K562 (cell line): ENCODE data around the gene HES3. TPM values are rescaled to one million over a fixed set of nuclear protein-coding genes. Genes with fewer than 3 reads are reported as not detected.

ENCODE experiments used
- AFF1 ChIP-seq, 2 experiments: fragments of 450-650 bp; IDR thresholded peaks; 2 replicates each; pipeline ENCODE4 v1.6.1; 2018; ENCODE audit warnings: mild to moderate bottlenecking in 2 of 2, low read depth in 1 of 2; ENCODE audit not compliant: partially characterized antibody in 2 of 2
- CCAR2 ChIP-seq: fragments of 200-400 bp; formaldehyde crosslinking; IDR thresholded peaks from 2 replicates; pipeline ENCODE4 v1.6.1; 2017; ENCODE audit warnings: mild to moderate bottlenecking, low read depth, low read length
- CTCFL ChIP-seq: IDR thresholded peaks from 2 replicates; pipeline ENCODE4 v1.6.1; 2011; ENCODE audit warnings: borderline replicate concordance, low read depth, mild to moderate bottlenecking, moderate library complexity, low read length; ENCODE audit not compliant: insufficient read depth, poor library complexity, severe bottlenecking
- EWSR1 ChIP-seq: fragments of 450-650 bp; IDR thresholded peaks from 2 replicates; pipeline ENCODE4 v1.6.1; 2018; ENCODE audit warnings: borderline replicate concordance, mild to moderate bottlenecking, low read depth, moderate library complexity; ENCODE audit not compliant: partially characterized antibody
- FOXM1 ChIP-seq, 2 experiments: fragments of 450-650 bp in 1 of 2; sonication (generic) in 1 of 2; formaldehyde crosslinking in 1 of 2; IDR thresholded peaks; 2 replicates each; pipeline versions ENCODE4 v1.6.1 to v1.9.0; 2017 to 2022; ENCODE audit warnings: low read depth in 2 of 2, mild to moderate bottlenecking in 2 of 2, missing genetic modification reagents in 1 of 2, moderate library complexity in 1 of 2
- HIVEP1 ChIP-seq: fragments of 250-450 bp; sonication (Bioruptor Pico); IDR thresholded peaks from 2 replicates; pipeline ENCODE4 v1.4.0; 2020; ENCODE audit warnings: mild to moderate bottlenecking
- ILF3 ChIP-seq: fragments of 450-650 bp; IDR thresholded peaks from 2 replicates; pipeline ENCODE4 v1.6.1; 2018; ENCODE audit warnings: antibody characterized with exemption, mild to moderate bottlenecking, moderate library complexity, borderline replicate concordance
- MLX ChIP-seq, 2 experiments: fragments of 450-650 bp in 1 of 2; sonication (generic) in 1 of 2; formaldehyde crosslinking; conservative IDR thresholded peaks; 2 replicates each; pipeline versions ENCODE4 v1.4.0 to v1.8.1; 2020 to 2022; ENCODE audit warnings: mild to moderate bottlenecking in 1 of 2, missing genetic modification reagents in 1 of 2
- NR2C2 ChIP-seq, 2 experiments: fragments of 200-800 bp in 1 of 2; sonication (Bioruptor generic) in 1 of 2; sonication (generic) in 1 of 2; formaldehyde crosslinking in 1 of 2; IDR thresholded peaks; 2 replicates each; pipeline versions ENCODE4 v1.6.1 to v1.8.0; 2016 to 2022; ENCODE audit warnings: mild to moderate bottlenecking in 1 of 2, missing compliant biosample characterization in 1 of 2, missing genetic modification characterization in 1 of 2, missing genetic modification reagents in 1 of 2
- NR3C1 ChIP-seq: sonication (generic); formaldehyde crosslinking; IDR thresholded peaks from 2 replicates; pipeline ENCODE4 v1.8.1; 2022; ENCODE audit warnings: missing genetic modification reagents
- NRF1 ChIP-seq, 2 experiments: fragments of 450-650 bp; IDR thresholded peaks in 1 of 2; conservative IDR thresholded peaks in 1 of 2; 2 replicates each; pipeline ENCODE4 v1.6.1; 2014; ENCODE audit warnings: mild to moderate bottlenecking in 2 of 2
- SMARCA4 ChIP-seq: fragments of 450-650 bp; IDR thresholded peaks from 2 replicates; pipeline ENCODE4 v1.6.1; 2016
- U2AF1 ChIP-seq: fragments of 200-400 bp; formaldehyde crosslinking; optimal IDR thresholded peaks from 2 replicates; pipeline ENCODE3; 2017; ENCODE audit warnings: mild to moderate bottlenecking, low read depth, low read length, moderate library complexity
- ZBTB1 ChIP-seq: sonication (generic); formaldehyde crosslinking; IDR thresholded peaks from 2 replicates; pipeline ENCODE4 v1.8.1; 2023; ENCODE audit warnings: missing genetic modification reagents, low read depth, mild to moderate bottlenecking, borderline replicate concordance
- ZC3H11A ChIP-seq: IDR thresholded peaks from 2 replicates; pipeline ENCODE4 v1.6.1; 2012; ENCODE audit warnings: low read depth, low read length, improper control_type of control experiment
- ZNF263 ChIP-seq: sonication (generic); formaldehyde crosslinking; IDR thresholded peaks from 2 replicates; pipeline ENCODE4 v1.8.0; 2022; ENCODE audit warnings: mild to moderate bottlenecking, missing genetic modification reagents, borderline replicate concordance
- ZNF507 ChIP-seq: conservative IDR thresholded peaks from 2 replicates; pipeline ENCODE4 v1.6.1; 2017; ENCODE audit warnings: missing genetic modification characterization, missing compliant biosample characterization
- polyA plus RNA-seq, 8 experiments: library from polyadenylated mRNA; depleted of rRNA in 4 of 8; stranded (reverse) in 5 of 8; unstranded in 3 of 8; fragments of >200 nt; fragmentation: Nextera tagmentation in 2 of 8; fragmentation: Illumina TruSeq in 1 of 8; extraction: Ambion mirVana in 2 of 8; extraction: Trizol in 1 of 8; gene quantifications; 2 replicates each; pipeline versions ENCODE4 v1.2.1 to v1.2.3, GENCODE V29; 2011 to 2014; ENCODE audit warnings: inconsistent platforms in 1 of 8, missing spikeins in 1 of 8
- total RNA-seq, 7 experiments: library from RNA; depleted of rRNA in 6 of 7; stranded (reverse); fragments of >200 nt in 6 of 7; fragmentation: Illumina TruSeq in 2 of 7; extraction: Trizol in 2 of 7; gene quantifications; 2 replicates each; pipeline versions ENCODE4 v1.2.1 to v1.2.3, GENCODE V29; 2011 to 2021; ENCODE audit warnings: low replicate concordance in 1 of 7

The HES3 gene
- total and polyA plus RNA-seq, 9 of the 15 experiments (the other 6 are each of a cell fraction or from before 2014, with no cell fraction given), result not detected

- peak in 1 of 2 experiments; percentile 85 for TF ChIP-seq AFF1 (IDR thresholded peaks at IDR 0.05; ENCODE audit: low read depth in 1 of 2, partially characterized antibody in 2 of 2)
- TF ChIP-seq FOXM1 (IDR thresholded peaks at IDR 0.05; ENCODE audit: low read depth), result no peak
- TF ChIP-seq FOXM1 (CRISPR knock-in tag; IDR thresholded peaks at IDR 0.05; ENCODE audit: low read depth), result peak; percentile 98
- TF ChIP-seq HIVEP1 (CRISPR knock-in tag), result peak; percentile 86
- no peak for TF ChIP-seq SMARCA4
- peak; percentile 77 for TF ChIP-seq CTCFL
- no peak for TF ChIP-seq ILF3
- TF ChIP-seq NRF1 (conservative IDR thresholded peaks at IDR 0.05 in 1 of 2, IDR thresholded peaks at IDR 0.05 in 1 of 2), result peak; percentile 68 to 76
- TF ChIP-seq ZNF263, result peak; percentile 90
- peak in 1 of 2 experiments; percentile 97; a peak in 2 of 4 replicates for TF ChIP-seq MLX (CRISPR knock-in tag; conservative IDR thresholded peaks at IDR 0.05)
- no peak for TF ChIP-seq ZNF507 (tag)
- peak; percentile 99 for TF ChIP-seq NR3C1 (CRISPR knock-in tag)
- no peak for TF ChIP-seq EWSR1
- TF ChIP-seq CCAR2, result no peak
- peak; percentile 95 for TF ChIP-seq ZBTB1 (CRISPR knock-in tag)
- peak; percentile 81; the same call in 1 of the 2 replicates for TF ChIP-seq ZC3H11A
- peak; percentile 98 for TF ChIP-seq U2AF1
- TF ChIP-seq NR2C2 (CRISPR knock-in tag; IDR thresholded peaks at IDR 0.05), result peak; percentile 92
- no peak for TF ChIP-seq NR2C2 (tag; IDR thresholded peaks at IDR 0.05)
Measured at GRCh38 chr1:6245086-6245868, 1.3 kb downstream of the HES3 start (continued).
